ENCODE data around the gene ITK. TPM values are rescaled to one million over a fixed set of nuclear protein-coding genes. Genes with fewer than 3 reads are reported as not detected.

Gene ITK
- total RNA-seq, 4 donors from 2014 or later: 0.80 to 6.3 (median 1.6) TPM

DNA sequence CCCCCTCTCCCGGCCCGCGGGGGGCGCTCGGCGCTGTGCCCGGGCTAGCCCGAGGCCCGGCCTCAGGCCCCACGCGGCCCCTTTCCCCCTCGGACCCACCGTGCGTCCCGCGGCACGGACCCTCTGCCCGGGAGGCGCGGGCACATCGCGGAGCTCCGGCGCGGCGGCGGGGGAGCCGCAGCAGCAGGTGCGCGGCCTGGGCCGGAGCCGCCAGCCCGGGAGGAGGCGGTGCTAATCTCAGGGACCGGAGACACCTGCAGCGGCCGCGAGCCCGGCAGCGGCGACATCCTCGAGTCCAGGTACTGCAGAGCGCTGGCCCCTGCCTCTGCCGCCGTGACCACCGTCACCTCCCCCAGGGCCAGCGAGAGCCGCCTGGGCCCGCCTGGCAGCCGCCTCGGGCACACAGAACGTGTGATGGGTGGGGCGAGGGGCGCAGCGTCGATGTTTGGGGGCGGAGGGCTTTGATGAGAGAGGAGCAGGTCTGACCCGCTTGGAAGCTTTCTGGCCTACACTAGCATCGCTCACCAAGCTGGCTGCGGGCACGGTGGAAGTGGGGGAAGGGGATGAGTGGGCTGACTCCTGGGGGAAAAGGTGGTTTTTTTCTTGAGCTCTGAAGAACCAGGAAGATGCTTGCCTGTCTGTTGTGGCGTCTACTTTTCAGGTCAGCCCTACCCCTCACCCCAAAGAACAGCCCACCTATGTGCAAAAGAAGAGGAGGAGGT, 85.8 kb downstream of the ITK start:
- peak; percentile 39 for DNase-seq (ENCODE audit: extremely low spot score)
- intact Hi-C loops (cut with DNase I): loop anchor here (10.0 kb wide), 1 partner anchor 122 kb away; the partner anchor contains the start of gene MED7

DNA sequence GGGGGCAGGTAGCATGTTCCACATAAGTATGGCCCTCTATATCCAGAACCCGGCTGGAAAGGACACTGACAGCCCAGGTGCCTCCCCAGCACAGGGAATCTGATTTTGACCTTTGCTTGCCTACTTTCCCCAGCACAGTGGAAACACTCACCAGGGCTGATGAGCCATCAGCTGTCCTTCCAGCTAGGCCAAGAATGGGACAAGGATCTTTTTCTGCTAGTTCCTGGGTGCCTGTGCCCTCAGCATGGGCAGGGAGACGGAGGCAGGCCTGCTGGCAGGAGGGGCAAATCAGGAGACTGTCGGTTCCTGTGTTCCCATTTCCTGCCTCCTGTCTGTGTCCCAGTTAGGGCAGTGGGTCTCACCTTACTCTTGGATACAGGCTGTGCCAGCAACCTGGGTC, 86.4 kb downstream of the ITK start:
- H3K36me3 ChIP-seq: no peaks in the 10 kb centered on the region
- peaks cover 0 to 6% (median 0%) of the 10 kb centered on the region in 4 donors for H3K27me3 ChIP-seq
- peaks cover 16 to 22% (median 19%) of the 10 kb centered on the region in 4 donors for H3K4me1 ChIP-seq
- no peak for TF ChIP-seq POLR2A (IDR thresholded peaks at IDR 0.05; ENCODE audit: low read depth)
- TF ChIP-seq, protein P1, sequence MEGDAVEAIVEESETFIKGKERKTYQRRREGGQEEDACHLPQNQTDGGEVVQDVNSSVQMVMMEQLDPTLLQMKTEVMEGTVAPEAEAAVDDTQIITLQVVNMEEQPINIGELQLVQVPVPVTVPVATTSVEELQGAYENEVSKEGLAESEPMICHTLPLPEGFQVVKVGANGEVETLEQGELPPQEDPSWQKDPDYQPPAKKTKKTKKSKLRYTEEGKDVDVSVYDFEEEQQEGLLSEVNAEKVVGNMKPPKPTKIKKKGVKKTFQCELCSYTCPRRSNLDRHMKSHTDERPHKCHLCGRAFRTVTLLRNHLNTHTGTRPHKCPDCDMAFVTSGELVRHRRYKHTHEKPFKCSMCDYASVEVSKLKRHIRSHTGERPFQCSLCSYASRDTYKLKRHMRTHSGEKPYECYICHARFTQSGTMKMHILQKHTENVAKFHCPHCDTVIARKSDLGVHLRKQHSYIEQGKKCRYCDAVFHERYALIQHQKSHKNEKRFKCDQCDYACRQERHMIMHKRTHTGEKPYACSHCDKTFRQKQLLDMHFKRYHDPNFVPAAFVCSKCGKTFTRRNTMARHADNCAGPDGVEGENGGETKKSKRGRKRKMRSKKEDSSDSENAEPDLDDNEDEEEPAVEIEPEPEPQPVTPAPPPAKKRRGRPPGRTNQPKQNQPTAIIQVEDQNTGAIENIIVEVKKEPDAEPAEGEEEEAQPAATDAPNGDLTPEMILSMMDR (IDR thresholded peaks at IDR 0.05): no peak
- TF ChIP-seq POLR2AphosphoS5 (IDR thresholded peaks at IDR 0.05): no peak
- TF ChIP-seq EP300 (IDR thresholded peaks at IDR 0.05): no peak
- DNase-seq (ENCODE audit: extremely low spot score): no peak
- peak overlapping the region in 3 of 4 donors; percentile 65 to 97 (median 84) for H3K4me3 ChIP-seq
- no peaks in the 10 kb centered on the region for H3K9me3 ChIP-seq
- H3K27ac ChIP-seq (replicated peaks in 1 of 4): no peak overlapping the region
- WGBS: 88% methylated on average over 3 of the region's 3 CpGs
- intact Hi-C loops (cut with DNase I): loop anchor here (10.0 kb wide), 1 partner anchor 122 kb away; the partner anchor contains the start of gene MED7

More for the DNA sequence above, 85.8 kb downstream of the ITK start:
- peaks cover 16 to 21% (median 18%) of the 10 kb centered on the region in 4 donors for H3K4me1 ChIP-seq
- H3K4me3 ChIP-seq: peak overlapping the region; percentile 65 to 97 (median 83)
- peaks cover 0 to 6% (median 0%) of the 10 kb centered on the region in 4 donors for H3K27me3 ChIP-seq
- H3K9me3 ChIP-seq: no peaks in the 10 kb centered on the region
- WGBS: 26% methylated on average over 11 of the region's 62 CpGs
- TF ChIP-seq EP300 (IDR thresholded peaks at IDR 0.05) (no peak), POLR2AphosphoS5 (IDR thresholded peaks at IDR 0.05) (no peak), POLR2A (IDR thresholded peaks at IDR 0.05; ENCODE audit: low read depth) (no peak)
- TF ChIP-seq, protein P1 (IDR thresholded peaks at IDR 0.05): no peak
- no peaks in the 10 kb centered on the region for H3K36me3 ChIP-seq
- peak overlapping the region in 1 of 4 donors; percentile 36 for H3K27ac ChIP-seq (replicated peaks in 1 of 4)

DNA sequence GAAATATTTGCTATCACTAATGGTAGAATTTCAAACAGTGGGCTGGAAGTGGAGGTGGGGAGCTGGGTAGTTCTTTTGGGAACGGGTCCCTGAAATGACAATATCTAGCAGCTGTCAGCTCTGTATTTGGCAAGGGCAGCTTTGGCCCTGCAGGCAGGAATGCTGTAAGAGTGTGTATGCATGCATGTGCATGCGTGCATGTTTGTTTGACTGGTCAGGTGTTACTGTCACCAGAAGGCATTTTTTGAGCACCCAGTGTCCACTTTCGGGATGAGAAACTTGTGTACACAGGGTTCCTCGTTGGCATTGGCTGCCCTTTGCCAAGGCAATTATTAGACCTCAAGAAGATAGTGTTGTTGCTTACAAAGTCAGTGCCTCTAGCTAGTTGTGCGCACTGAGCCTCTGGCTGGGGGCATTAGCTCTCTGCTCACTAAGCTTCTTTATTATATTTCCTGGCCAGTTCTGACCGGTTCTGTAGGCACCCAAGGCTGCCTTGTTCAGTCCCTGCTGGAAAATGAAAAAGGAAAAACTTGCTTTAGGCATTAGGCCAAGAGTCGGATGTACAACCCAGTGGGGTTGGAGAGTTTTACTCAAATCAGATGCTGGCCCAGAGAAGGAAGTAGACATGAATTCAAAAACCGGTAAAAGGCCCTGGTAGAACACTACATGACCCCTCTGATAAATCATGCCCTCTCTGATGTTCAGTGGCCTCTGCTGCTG, 87.3 kb downstream of the ITK start:
- intact Hi-C loops (cut with DNase I): loop anchor here (10.0 kb wide), 1 partner anchor 123 kb away; the partner anchor contains the start of gene MED7
- no peak overlapping the region for H3K4me3 ChIP-seq
- peaks cover 0 to 6% (median 0%) of the 10 kb centered on the region in 4 donors for H3K27me3 ChIP-seq
- TF ChIP-seq POLR2A (IDR thresholded peaks at IDR 0.05; ENCODE audit: low read depth) (no peak), EP300 (IDR thresholded peaks at IDR 0.05) (no peak), POLR2AphosphoS5 (IDR thresholded peaks at IDR 0.05) (no peak)
- TF ChIP-seq, protein P1 (IDR thresholded peaks at IDR 0.05): no peak
- DNase-seq (ENCODE audit: extremely low spot score): no peak
- no peak overlapping the region for H3K27ac ChIP-seq (replicated peaks in 1 of 4)
- 85% methylated on average over 7 of the region's 8 CpGs for WGBS
- no peaks in the 10 kb centered on the region for H3K36me3 ChIP-seq
- peaks cover 16 to 22% (median 19%) of the 10 kb centered on the region in 4 donors for H3K4me1 ChIP-seq
- H3K9me3 ChIP-seq: no peaks in the 10 kb centered on the region

DNA sequence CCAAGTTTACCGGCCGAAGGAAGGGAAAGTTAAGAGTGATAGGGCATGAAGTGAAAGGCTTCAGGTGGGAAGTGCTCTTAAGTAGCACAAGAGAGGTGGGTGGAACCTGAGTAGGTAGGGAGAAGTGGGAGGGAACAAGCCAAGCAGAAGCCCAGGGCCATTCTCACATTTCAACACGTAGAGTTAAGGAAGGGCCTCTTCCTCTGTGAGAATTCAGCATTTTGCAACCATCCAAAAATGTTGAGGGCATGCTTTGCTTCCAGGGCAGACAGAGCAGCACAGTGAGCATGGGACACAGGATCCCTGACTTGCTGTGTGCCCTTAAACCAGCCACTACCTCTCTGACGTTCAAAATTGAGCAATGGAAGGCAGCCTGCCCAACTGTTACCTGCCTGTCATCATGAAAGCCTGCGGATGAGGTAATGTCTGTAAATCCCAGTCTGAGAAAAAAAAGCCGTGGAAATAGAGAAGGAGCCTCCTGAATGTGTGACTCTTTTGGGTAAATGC, 88.6 kb downstream of the ITK start:
- H3K27ac ChIP-seq (replicated peaks in 1 of 4): no peak overlapping the region
- no peaks in the 10 kb centered on the region for H3K36me3 ChIP-seq

More for the DNA sequence above, 88.6 kb downstream of the ITK start:
- peaks cover 0 to 6% (median 0%) of the 10 kb centered on the region in 4 donors for H3K27me3 ChIP-seq
- TF ChIP-seq, protein P1 (IDR thresholded peaks at IDR 0.05): no peak
- TF ChIP-seq EP300 (IDR thresholded peaks at IDR 0.05): no peak
- peaks cover 16 to 22% (median 19%) of the 10 kb centered on the region in 4 donors for H3K4me1 ChIP-seq
- no peak overlapping the region for H3K4me3 ChIP-seq
- no peaks in the 10 kb centered on the region for H3K9me3 ChIP-seq
- no peak for DNase-seq (ENCODE audit: extremely low spot score)
- 80% methylated on average over 6 of the region's 6 CpGs for WGBS
- intact Hi-C loops (cut with DNase I): loop anchor here (10.0 kb wide), 1 partner anchor 124 kb away; the partner anchor contains the start of gene MED7
